Activated CD4-positive, alpha-beta memory T cell treated with anti-CD3 and anti-CD28 coated beads, Interleukin-2, amount 10 ng/mL, durations not matched to agents 7 days and 5 days (primary cell): ENCODE results near the gene ARID5A. TPM values are rescaled to one million over a fixed set of nuclear protein-coding genes. Genes with fewer than 3 reads are reported as not detected.
"Not testable (repeated sequence)": the region's sequence is repeated elsewhere in the genome, so short reads cannot be mapped to it uniquely, and the experiment has no call there.

Experiments used
- CTCF ChIA-PET: fragments of 350-600 bp; sonication (Branson Sonifier 250); formaldehyde crosslinking; loops from one replicate; lab custom pipeline; 2021; ENCODE audit warnings: antibody characterized with exemption, inconsistent platforms; lab: Charles Lee
- POLR2A ChIA-PET: fragments of 350-600 bp; sonication (Branson Sonifier 250); formaldehyde crosslinking; loops from one replicate; lab custom pipeline; 2021; ENCODE audit warnings: antibody characterized with exemption; lab: Charles Lee
- DNase-seq: peaks from one replicate; pipeline ENCODE4 v3.0.0-alpha.2; 2020
- H3K27ac Mint-ChIP-seq: one replicate; pipeline ENCODE4 v1.8.0; 2021; ENCODE audit warnings: mild to moderate bottlenecking, mixed read lengths
- H3K27me3 Mint-ChIP-seq: one replicate; pipeline ENCODE4 v1.8.0; 2021; ENCODE audit warnings: mixed read lengths
- H3K36me3 Mint-ChIP-seq: one replicate; pipeline ENCODE4 v1.8.0; 2021; ENCODE audit warnings: low read depth, mixed read lengths
- H3K4me1 Mint-ChIP-seq: one replicate; pipeline ENCODE4 v1.8.0; 2021; ENCODE audit warnings: mixed read lengths
- H3K4me3 Mint-ChIP-seq: one replicate; pipeline ENCODE4 v1.8.0; 2021; ENCODE audit warnings: mild to moderate bottlenecking, mixed read lengths
- H3K9me3 Mint-ChIP-seq: one replicate; pipeline ENCODE4 v1.8.0; 2021; ENCODE audit warnings: mixed read lengths
- total RNA-seq, 2 experiments: library from RNA; stranded (reverse); gene quantifications; one replicate each; pipeline ENCODE4 v1.2.3, GENCODE V29; 2021

The ARID5A gene
- total RNA-seq, 2 experiments from 2014 or later = 80.0 to 86.8 TPM

DNA sequence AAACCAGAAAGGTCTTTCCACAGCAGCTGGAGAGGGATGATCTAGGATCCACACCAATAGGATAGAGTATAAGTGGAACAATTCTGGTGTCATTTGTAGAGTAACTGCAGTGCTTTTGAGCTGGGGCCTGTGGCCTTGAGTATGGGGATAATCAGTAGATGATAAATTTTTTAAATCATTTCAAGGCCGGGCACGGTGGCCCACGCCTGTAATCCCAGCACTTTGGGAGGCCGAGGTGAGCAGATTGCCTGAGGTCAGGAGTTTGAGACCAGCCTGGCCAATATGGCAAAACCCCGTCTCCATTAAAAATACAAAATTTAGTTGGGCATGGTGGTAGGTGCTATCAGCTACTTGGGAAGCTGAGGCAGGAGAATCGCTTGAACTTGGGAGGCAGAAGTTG lies 20.9 kb downstream of the ARID5A start:
- not testable (repeated sequence) for H3K4me3 Mint-ChIP-seq, H3K9me3 Mint-ChIP-seq, H3K27me3 Mint-ChIP-seq, H3K27ac Mint-ChIP-seq, H3K36me3 Mint-ChIP-seq, DNase-seq
- ChIA-PET CTCF (interaction anchor here (1.1 kb wide), 1 partner anchor 404 kb away, joined by 3 read pairs; no protein-coding TSS in a partner anchor), POLR2A (interaction anchor here (0.9 to 1.5 kb wide), 4 partner anchors 9 to 25 kb away, joined by 3 to 6 read pairs (median 4); no protein-coding TSS in a partner anchor)
- H3K4me1 Mint-ChIP-seq = peaks cover 29% of the 10 kb centered on the region

DNA sequence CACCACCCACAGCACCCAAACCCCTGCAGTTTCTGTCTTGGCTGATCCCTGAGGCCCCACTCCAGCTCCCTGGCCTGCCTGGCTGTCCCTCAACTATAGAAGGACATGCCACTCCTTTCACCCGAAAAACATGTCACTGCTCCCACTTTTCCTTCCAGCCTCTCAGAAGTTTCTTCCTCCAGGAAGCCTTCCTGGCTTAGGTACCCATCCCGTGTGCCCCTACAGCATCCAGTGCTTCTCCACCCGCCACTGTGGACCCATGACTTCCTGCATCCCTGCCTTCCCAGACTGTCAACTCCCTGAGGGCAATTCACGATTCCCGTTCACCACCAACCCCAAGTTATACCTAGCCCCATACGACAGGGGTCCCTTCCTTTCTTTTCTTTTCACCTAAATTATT lies 21.5 kb downstream of the ARID5A start:
- Mint-ChIP-seq H3K4me1 (peaks cover 26% of the 10 kb centered on the region), H3K27ac (no peak overlapping the region), H3K36me3 (peaks cover 2% of the 10 kb centered on the region), H3K27me3 (no peaks in the 10 kb centered on the region), H3K4me3 (no peak overlapping the region), H3K9me3 (no peaks in the 10 kb centered on the region)
- ChIA-PET CTCF (interaction anchor here (1.1 kb wide), 2 partner anchors 151 to 403 kb away, joined by 3 read pairs; no protein-coding TSS in a partner anchor), POLR2A (no interaction called here)
- DNase-seq = no peak

DNA sequence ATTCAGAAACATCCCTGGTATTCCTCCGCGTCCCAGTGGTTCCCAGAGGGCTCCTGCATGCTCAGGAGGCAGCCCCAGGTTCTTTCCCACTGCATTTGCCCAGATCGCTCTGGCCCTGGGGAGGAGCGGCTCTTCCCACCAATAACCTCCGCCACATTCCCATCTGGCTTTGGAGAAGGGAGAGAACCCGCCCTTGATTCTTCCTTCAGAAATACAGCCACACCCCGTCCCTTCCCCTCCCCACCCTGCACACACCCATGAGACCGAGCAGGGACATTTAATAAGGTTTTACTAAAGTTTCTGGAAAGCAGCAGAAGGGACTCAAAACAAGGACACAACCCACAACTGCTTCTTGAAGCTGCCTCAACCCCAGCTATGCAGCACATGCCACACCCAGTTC lies 21.9 kb downstream of the ARID5A start:
- Mint-ChIP-seq H3K36me3 (no peaks in the 10 kb centered on the region), H3K27me3 (no peaks in the 10 kb centered on the region), H3K4me1 (peaks cover 22% of the 10 kb centered on the region), H3K27ac (no peak overlapping the region), H3K4me3 (no peak overlapping the region), H3K9me3 (no peaks in the 10 kb centered on the region)
- ChIA-PET POLR2A (no interaction called here), CTCF (interaction anchor here (1.1 kb wide), 1 partner anchor 152 kb away, joined by 3 read pairs; no protein-coding TSS in a partner anchor)
- DNase-seq = no peak

DNA sequence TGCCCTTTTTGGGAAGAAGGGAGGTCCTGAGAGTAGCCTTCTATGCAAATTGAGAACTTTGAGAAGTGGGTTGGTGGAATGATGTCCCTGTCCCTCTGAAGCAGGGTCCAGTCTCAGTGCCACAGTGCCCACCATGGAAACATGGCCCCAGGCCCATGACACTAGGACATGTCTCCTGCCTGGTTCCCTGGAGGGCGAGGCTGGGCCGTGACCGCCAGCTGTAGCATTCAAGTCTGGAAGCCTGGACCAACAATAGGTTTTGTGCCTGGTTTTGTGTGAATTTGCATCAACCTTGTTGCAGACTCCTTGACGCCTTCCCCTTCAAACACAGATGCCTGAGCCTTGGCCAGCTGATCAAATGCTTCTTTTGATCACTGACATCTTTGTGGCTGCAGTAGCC lies 27.5 kb downstream of the ARID5A start:
- no peak for DNase-seq
- no peaks in the 10 kb centered on the region for H3K4me1 Mint-ChIP-seq
- H3K9me3 Mint-ChIP-seq = no peaks in the 10 kb centered on the region
- no peaks in the 10 kb centered on the region for H3K36me3 Mint-ChIP-seq
- peaks cover 1% of the 10 kb centered on the region for H3K27me3 Mint-ChIP-seq
- H3K27ac Mint-ChIP-seq = no peak overlapping the region
- H3K4me3 Mint-ChIP-seq = no peak overlapping the region
- CTCF ChIA-PET = interaction anchor here (3.9 kb wide), 1 partner anchor 9 kb away, joined by 19 read pairs; no protein-coding TSS in a partner anchor
- POLR2A ChIA-PET = no interaction called here

DNA sequence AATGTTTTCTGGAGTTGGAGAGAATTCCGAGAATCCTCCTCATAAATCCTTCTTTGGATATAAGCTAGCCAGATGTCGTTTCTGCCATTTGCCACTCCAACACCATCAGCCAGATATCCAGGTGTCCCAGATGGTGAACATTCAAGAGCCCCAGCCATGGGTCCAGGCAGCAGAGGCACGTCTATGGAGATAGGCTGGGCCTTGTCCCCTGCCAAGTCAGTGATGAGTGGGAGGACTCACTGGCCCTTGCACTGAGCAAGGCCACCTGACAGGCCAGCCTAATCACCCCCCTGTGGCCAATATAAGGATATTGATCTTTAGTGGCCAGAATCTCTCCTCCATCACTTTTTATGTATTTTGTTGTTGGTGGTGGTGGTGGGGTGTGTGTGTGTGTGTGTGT lies 28.0 kb downstream of the ARID5A start:
- POLR2A ChIA-PET = no interaction called here
- Mint-ChIP-seq H3K4me3 (no peak overlapping the region), H3K27ac (no peak overlapping the region), H3K36me3 (peaks cover under 1% of the 10 kb centered on the region), H3K27me3 (peaks cover 5% of the 10 kb centered on the region), H3K9me3 (no peaks in the 10 kb centered on the region), H3K4me1 (no peaks in the 10 kb centered on the region)
- CTCF ChIA-PET = interaction anchor here (3.9 kb wide), 1 partner anchor 10 kb away, joined by 19 read pairs; no protein-coding TSS in a partner anchor
- DNase-seq = no peak

DNA sequence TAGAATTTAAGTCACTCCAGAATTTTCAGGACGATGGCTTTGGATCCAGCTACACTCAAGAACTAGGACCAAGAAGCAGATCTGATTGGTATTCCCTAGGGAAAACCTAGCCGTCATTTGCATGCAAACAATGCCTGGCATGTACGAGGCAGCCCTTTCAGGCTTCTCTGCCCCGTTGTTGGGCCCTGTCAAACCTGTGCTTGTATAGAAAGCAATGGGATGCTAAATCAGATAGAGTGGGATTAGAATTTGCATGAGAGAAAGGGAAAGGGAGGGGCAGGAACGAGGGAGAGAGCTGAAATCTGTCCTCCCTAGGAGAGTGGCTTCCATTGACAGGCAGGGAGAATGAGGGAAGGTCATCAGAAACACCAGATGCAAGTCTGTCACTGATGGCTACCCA lies 28.6 kb downstream of the ARID5A start:
- POLR2A ChIA-PET = no interaction called here
- Mint-ChIP-seq H3K27me3 (peaks cover 6% of the 10 kb centered on the region), H3K4me1 (no peaks in the 10 kb centered on the region), H3K27ac (no peak overlapping the region), H3K4me3 (no peak overlapping the region), H3K36me3 (peaks cover 2% of the 10 kb centered on the region), H3K9me3 (no peaks in the 10 kb centered on the region)
- CTCF ChIA-PET = interaction anchor here (3.9 kb wide), 1 partner anchor 10 kb away, joined by 19 read pairs; no protein-coding TSS in a partner anchor
- no peak for DNase-seq

DNA sequence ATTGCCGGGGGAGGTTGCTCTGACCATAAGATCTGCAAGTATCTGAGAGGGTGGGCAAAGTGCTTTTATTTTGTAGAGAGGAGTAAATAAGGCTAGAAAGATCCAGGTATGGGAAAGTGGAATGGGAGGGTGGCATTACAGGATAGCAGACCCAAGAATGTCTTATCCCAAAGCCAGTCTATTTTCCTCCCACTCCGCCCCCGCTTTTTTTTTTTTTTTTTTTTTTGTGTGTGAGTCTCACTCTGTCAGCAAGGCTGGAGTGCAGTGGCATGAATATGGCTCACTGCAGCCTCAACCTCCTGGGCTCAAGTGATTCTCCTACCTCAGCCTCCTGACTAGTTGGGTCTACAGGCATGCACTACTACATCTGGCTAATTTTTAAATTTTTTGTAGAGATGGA lies 31.5 kb downstream of the ARID5A start:
- no peaks in the 10 kb centered on the region for H3K9me3 Mint-ChIP-seq
- POLR2A ChIA-PET = no interaction called here
- CTCF ChIA-PET = no interaction called here
- no peaks in the 10 kb centered on the region for H3K4me1 Mint-ChIP-seq
- H3K36me3 Mint-ChIP-seq = peaks cover 2% of the 10 kb centered on the region
- no peak overlapping the region for H3K4me3 Mint-ChIP-seq
- no peak for DNase-seq
- H3K27ac Mint-ChIP-seq = no peak overlapping the region
- H3K27me3 Mint-ChIP-seq = peaks cover 6% of the 10 kb centered on the region

DNA sequence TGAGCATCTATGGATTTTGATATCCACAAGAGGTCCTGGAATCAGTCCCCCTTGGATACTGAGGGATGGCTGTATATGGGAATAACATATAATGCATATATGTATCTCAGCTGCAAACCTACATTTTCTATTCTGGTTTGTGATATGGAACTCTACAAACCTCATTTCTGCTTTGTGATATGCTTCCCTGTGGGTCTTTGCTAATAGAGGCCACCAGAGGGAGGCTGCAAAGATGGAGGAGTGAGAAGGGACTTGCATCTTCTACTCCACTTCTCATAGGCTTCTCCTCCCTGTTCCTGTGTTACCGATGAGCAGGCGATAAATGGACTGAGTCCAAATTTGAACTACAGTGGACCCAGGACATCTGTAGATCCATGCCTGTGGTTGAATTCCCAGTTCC lies 37.8 kb downstream of the ARID5A start:
- DNase-seq = no peak
- Mint-ChIP-seq H3K4me3 (no peak overlapping the region), H3K9me3 (no peaks in the 10 kb centered on the region), H3K27ac (no peak overlapping the region), H3K4me1 (no peaks in the 10 kb centered on the region), H3K36me3 (peaks cover 2% of the 10 kb centered on the region), H3K27me3 (peaks cover 3% of the 10 kb centered on the region)
- POLR2A ChIA-PET = no interaction called here
- CTCF ChIA-PET = no interaction called here

DNA sequence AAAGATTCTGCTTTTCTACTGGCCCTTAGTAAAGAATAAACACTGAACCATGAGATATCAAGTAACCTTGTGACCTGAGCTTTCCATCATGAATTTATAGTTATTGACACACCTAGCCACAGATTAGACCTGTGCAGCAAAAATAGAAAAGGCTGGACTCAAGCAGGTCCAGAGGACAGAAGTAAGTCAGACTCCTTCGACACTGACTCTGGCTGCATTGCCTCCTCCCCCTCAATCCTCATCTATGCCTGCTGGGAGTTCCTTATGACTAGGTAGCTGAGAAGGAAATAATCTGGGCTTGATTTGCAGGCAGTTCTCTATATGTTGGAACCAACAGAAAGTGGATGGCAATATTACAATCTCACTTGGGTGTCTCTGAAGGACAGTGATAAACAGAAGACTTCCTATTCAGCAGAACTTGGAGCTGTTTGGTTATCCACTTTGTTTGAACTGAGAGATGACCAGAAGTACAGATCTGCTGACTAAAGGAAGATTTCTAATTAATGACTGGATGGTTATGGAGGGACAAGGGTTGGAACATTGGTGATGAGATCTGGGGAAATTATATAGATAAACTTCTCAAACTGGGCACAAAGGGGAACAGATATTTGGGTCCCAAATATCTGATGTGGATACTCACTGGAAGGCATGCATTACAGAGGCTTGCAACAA lies 39.4 kb downstream of the ARID5A start:
- Mint-ChIP-seq H3K9me3 (no peaks in the 10 kb centered on the region), H3K36me3 (no peaks in the 10 kb centered on the region), H3K4me3 (no peak overlapping the region), H3K27me3 (no peaks in the 10 kb centered on the region), H3K4me1 (no peaks in the 10 kb centered on the region), H3K27ac (no peak overlapping the region)
- CTCF ChIA-PET = interaction anchor here (1.1 kb wide), 1 partner anchor 22 kb away, joined by 4 read pairs; no protein-coding TSS in a partner anchor
- DNase-seq = no peak
- POLR2A ChIA-PET = no interaction called here

DNA sequence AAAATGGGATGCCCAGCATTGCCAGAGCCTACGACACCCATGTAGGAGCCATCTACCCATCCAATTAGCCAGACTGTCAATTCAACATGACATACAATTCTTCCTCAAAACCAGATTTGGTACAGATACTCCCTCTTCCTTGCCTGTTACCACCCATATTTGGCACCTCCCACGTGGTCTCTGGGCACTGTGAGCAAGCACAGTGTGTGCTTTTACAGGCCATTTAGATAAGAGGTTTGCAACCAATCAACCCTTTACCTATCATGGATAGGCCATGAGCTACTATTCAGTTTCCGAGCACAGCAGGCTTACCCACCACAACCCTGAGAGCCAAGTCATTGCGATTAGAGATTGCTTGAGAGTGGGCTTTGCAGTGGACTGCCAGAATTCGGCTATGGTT lies 40.9 kb downstream of the ARID5A start:
- ChIA-PET POLR2A (interaction anchor here (1.8 kb wide), 1 partner anchor 18 kb away, joined by 4 read pairs; no protein-coding TSS in a partner anchor), CTCF (interaction anchor here (0.8 kb wide), 1 partner anchor 11 kb away, joined by 3 read pairs; no protein-coding TSS in a partner anchor)
- no peak overlapping the region for H3K27ac Mint-ChIP-seq
- H3K27me3 Mint-ChIP-seq = no peaks in the 10 kb centered on the region
- no peaks in the 10 kb centered on the region for H3K4me1 Mint-ChIP-seq
- no peak for DNase-seq
- no peak overlapping the region for H3K4me3 Mint-ChIP-seq
- no peaks in the 10 kb centered on the region for H3K36me3 Mint-ChIP-seq
- no peaks in the 10 kb centered on the region for H3K9me3 Mint-ChIP-seq

DNA sequence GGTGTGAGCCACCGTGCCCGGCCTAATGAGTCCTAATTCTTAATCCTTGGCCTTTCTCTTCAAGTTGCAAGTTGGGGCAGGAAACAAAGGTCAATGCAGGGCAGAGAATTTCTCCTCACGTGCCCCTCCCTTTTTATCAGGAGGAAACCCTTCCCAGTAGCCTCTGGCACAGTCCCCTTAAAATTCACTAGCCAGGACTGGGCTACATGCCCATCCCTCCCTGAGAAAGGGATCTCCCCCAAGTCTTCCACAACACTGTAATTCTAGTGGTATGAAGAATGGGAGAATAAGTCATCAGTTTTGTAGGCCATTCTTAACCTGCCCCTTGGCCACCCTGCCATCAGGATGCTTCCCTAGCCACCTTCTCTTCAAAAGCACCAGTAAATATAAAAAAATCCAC lies 42.2 kb downstream of the ARID5A start:
- no peak for DNase-seq
- POLR2A ChIA-PET = interaction anchor here (1.8 kb wide), 1 partner anchor 17 kb away, joined by 4 read pairs; no protein-coding TSS in a partner anchor
- H3K4me3 Mint-ChIP-seq = no peak overlapping the region
- H3K4me1 Mint-ChIP-seq = no peaks in the 10 kb centered on the region
- no peak overlapping the region for H3K27ac Mint-ChIP-seq
- no peaks in the 10 kb centered on the region for H3K36me3 Mint-ChIP-seq
- H3K9me3 Mint-ChIP-seq = no peaks in the 10 kb centered on the region
- H3K27me3 Mint-ChIP-seq = no peaks in the 10 kb centered on the region
- CTCF ChIA-PET = interaction anchor here (1.6 kb wide), 1 partner anchor 23 kb away, joined by 4 read pairs; no protein-coding TSS in a partner anchor

DNA sequence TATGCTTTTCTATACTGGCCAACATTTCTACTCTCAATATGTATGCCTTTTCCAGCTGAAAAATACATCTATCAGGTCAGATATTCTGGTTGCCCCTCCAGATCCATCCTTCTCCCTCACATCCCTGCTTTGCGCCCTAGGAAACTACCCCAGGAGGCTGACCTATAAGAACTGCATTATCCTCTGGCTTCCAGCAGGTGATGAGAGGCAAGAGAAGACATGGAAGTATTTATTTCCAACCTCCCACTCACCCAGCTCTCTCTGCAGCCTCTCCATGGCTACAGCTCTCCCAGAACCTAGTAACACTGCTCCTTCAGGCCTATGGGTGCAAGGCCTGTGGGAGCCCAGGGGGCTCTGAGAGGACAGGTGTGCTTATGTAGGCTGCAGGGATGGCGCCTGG lies 42.9 kb downstream of the ARID5A start:
- H3K4me1 Mint-ChIP-seq = no peaks in the 10 kb centered on the region
- H3K4me3 Mint-ChIP-seq = no peak overlapping the region

DNA sequence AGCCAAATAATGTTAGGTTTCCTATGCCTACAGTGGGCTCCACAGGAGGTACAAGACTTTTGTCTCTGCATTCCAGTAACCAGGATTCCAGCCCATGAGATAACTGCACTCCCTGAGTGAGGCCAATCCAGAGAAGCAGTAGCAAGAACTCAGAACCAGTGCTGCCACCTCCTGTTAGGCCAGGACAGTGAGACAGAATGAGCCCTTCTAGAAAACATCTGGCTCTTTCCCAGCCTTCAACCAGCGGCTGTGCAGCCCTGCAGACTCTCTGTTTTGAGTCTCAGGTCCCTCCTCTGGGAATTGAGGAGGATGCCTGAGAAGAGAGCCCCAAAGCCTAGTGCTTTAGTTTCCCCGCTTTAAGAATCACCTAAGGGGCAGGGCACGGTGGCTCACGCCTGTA lies 44.2 kb downstream of the ARID5A start:
- POLR2A ChIA-PET = no interaction called here

More for the DNA sequence above, 42.9 kb downstream of the ARID5A start:
- ChIA-PET POLR2A (no interaction called here), CTCF (interaction anchor here (1.6 kb wide), 1 partner anchor 24 kb away, joined by 4 read pairs; no protein-coding TSS in a partner anchor)
- Mint-ChIP-seq H3K27me3 (no peaks in the 10 kb centered on the region), H3K36me3 (peaks cover 3% of the 10 kb centered on the region), H3K9me3 (no peaks in the 10 kb centered on the region), H3K27ac (no peak overlapping the region)
- DNase-seq = no peak

More for the DNA sequence above, 44.2 kb downstream of the ARID5A start:
- CTCF ChIA-PET = no interaction called here
- H3K4me3 Mint-ChIP-seq = no peak overlapping the region
- peak; percentile 35 for DNase-seq
- no peaks in the 10 kb centered on the region for H3K9me3 Mint-ChIP-seq
- no peaks in the 10 kb centered on the region for H3K27me3 Mint-ChIP-seq
- no peak overlapping the region for H3K27ac Mint-ChIP-seq
- no peaks in the 10 kb centered on the region for H3K4me1 Mint-ChIP-seq
- peaks cover 14% of the 10 kb centered on the region for H3K36me3 Mint-ChIP-seq
